Measurements from ENCODE around the gene ARID1B.

DNA sequence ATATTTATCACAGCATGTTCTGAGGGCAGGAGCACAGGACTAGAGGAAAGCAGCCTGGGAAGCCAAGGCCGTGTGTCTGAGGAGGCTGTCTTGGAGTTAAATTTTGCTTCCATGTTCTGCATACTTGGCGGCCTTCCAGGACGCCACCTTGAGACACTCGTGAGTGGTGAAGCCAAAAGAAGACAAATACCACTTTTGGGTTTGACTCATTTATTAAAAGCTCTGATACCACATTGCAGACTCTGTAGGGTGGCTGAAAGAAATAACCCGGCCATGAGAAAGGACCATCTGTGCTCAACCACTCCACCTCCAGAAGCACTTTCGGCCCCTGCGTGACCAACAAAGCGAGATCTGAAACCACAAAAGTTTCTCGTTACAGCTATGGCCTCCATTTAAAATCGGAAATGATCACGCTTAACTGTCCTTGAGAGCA is 426.1 kb downstream of the ARID1B start:
- TF ChIP-seq, protein P1, sequence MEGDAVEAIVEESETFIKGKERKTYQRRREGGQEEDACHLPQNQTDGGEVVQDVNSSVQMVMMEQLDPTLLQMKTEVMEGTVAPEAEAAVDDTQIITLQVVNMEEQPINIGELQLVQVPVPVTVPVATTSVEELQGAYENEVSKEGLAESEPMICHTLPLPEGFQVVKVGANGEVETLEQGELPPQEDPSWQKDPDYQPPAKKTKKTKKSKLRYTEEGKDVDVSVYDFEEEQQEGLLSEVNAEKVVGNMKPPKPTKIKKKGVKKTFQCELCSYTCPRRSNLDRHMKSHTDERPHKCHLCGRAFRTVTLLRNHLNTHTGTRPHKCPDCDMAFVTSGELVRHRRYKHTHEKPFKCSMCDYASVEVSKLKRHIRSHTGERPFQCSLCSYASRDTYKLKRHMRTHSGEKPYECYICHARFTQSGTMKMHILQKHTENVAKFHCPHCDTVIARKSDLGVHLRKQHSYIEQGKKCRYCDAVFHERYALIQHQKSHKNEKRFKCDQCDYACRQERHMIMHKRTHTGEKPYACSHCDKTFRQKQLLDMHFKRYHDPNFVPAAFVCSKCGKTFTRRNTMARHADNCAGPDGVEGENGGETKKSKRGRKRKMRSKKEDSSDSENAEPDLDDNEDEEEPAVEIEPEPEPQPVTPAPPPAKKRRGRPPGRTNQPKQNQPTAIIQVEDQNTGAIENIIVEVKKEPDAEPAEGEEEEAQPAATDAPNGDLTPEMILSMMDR (IDR thresholded peaks at IDR 0.05; ENCODE audit: insufficient read depth, low read length, poor library complexity, severe bottlenecking): no peak
- TF ChIP-seq EZH2phosphoT487 (conservative IDR thresholded peaks at IDR 0.05; ENCODE audit: low read length): no peak
